ENCODE results near the gene WDR64.

DNA sequence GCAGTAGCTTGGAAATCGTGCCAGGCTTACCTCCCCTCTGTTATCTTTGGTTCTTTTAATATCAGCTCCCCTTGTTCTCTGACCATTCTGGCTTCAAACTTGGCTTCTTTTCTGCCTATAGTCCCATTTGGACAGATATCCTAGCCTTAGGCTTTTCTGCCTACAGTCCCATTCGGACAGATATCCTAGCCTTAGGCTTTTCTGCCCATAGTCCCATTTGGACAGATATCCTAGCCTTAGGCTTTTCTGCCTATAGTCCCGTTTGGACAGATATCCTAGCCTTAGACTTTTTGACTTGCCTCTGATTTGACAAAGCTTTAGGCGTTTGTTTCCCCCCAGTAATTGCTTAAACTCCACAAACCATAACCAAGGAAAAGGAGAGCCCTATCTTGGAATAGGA lies 37.5 kb upstream of the WDR64 start:
- TF ChIP-seq POLR2A (IDR thresholded peaks at IDR 0.05), result no peak
- TF ChIP-seq, protein P1, sequence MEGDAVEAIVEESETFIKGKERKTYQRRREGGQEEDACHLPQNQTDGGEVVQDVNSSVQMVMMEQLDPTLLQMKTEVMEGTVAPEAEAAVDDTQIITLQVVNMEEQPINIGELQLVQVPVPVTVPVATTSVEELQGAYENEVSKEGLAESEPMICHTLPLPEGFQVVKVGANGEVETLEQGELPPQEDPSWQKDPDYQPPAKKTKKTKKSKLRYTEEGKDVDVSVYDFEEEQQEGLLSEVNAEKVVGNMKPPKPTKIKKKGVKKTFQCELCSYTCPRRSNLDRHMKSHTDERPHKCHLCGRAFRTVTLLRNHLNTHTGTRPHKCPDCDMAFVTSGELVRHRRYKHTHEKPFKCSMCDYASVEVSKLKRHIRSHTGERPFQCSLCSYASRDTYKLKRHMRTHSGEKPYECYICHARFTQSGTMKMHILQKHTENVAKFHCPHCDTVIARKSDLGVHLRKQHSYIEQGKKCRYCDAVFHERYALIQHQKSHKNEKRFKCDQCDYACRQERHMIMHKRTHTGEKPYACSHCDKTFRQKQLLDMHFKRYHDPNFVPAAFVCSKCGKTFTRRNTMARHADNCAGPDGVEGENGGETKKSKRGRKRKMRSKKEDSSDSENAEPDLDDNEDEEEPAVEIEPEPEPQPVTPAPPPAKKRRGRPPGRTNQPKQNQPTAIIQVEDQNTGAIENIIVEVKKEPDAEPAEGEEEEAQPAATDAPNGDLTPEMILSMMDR (IDR thresholded peaks at IDR 0.05), result no peak
- no peak for TF ChIP-seq POLR2AphosphoS5 (IDR thresholded peaks at IDR 0.05)
- no peak for TF ChIP-seq EP300 (IDR thresholded peaks at IDR 0.05)

Data from upper lobe of left lung (tissue), 4 donors.